Cerebellar cortex (tissue), 1 donor: ENCODE data around the gene GPBP1.
"Not testable (repeated sequence)": the region's sequence is repeated elsewhere in the genome, so short reads cannot be mapped to it uniquely, and the experiment has no call there.

Experiments
- DNase-seq: peaks from one replicate; pipeline ENCODE4 v3.0.0-alpha.2; 2015; ENCODE audit warnings: low spot score

GPBP1 gene

GRCh38 chr5:57177479-57178156, 3.8 kb downstream of the GPBP1 start:
- DNase-seq, result no peak

DNA sequence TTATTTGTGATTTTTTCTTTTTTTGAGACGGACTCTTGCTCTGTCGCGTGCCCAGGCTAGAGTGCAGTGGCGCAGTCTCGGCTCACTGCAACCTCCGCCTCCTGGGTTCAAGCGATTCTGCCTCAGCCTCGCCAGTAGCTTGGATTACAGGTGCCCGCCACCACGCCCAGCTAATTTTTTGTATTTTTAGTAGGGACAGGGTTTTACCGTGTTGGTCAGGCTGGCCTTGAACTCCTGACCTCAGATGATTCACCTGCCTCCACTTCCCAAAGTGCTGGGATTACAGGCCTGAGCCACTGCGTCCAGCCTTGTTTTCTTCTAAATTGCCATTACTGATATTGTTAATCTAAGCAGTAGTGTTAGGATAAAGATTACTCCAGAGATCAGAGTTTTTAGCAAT, 4.4 kb downstream of the GPBP1 start:
- not testable (repeated sequence) for DNase-seq

DNA sequence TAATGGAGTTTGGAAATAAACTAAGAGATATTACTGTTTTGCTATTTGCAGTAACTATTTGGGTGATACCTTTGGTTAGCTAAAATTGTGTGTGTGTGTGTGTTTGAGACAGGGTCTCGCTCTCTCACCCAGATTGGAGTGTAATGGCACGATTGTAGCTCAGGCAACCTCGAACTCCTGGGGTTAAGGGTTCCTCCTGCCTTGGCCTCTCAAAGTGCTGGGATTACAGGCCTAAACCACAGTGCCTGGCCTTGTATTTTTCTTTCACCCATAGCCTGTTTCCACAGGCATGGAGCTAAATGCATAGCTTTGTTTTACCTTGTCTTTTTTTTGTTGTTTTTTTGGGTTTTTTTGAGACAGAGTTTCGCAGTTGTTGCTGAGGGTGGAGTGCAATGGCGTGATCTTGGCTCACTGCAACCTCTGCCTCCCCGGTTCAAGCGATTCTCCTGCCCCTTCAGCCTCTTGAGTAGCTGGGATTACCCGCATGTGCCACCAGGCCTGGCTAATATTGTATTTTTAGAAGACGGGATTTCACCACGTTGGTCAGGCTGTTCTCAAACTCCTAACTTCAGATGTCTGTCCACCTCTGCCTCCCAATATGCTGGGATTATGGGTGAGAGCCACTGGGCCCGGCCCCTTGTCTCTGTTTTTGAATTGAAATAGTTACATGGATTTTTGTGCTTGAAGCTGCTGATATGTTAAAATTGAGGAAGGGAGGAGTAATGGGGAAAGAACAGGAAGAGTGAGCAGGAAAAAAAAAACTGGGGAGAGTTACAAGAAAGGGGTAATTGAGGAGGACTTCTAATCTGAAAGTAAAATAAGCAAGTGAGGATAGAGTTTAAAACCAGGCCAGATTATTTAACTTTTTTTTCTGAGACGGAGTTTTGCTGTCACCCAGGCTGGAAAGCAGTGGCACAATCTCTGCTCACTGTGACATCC, 5.7 kb downstream of the GPBP1 start:
- no peak for DNase-seq

DNA sequence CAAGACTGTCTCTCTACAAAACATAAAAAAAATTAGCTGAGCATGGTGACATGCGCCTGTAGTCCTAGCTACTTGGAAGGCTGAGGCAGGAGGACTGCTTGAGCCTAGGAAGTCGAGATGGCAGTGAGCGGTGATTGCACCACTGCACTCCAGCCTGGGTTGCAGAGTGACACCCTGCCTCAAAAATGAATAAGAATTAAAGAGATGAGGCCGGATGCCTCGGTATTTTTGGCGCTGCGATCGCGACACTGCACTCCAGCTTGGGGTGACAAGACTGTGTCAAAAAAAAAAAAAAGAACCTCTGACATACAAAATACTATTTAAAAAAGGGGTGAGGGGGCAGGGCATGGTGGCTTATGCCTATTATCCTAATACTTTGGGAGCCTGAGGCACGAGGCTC, 7.3 kb downstream of the GPBP1 start:
- no peak for DNase-seq

GRCh38 chr5:57184322-57184721, 10.5 kb downstream of the GPBP1 start:
- no peak for DNase-seq

DNA sequence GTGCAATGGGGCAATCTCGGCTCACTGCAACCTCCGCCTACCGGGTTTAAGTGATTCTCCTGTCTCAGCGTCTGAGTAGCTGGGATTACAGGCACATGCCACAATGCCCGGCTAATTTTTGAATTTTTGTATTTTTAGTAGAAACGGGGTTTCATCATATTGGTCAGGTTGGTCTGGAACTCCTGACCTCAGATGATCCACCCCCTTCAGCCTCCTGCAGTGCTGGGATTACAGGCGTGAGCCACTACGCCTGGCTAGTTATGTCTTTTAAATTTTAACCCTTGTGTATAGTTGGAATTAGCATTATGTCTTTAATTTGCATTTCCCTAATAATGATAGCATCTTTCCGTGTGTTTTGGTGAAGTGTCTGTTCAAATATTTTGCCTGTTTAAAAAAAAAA, 11.5 kb downstream of the GPBP1 start:
- no peak for DNase-seq

- DNase-seq, result no peak
Measured at GRCh38 chr5:57186194-57186593, 12.3 kb downstream of the GPBP1 start.

GRCh38 chr5:57187977-57188376, 14.1 kb downstream of the GPBP1 start:
- not testable (repeated sequence) for DNase-seq

DNA sequence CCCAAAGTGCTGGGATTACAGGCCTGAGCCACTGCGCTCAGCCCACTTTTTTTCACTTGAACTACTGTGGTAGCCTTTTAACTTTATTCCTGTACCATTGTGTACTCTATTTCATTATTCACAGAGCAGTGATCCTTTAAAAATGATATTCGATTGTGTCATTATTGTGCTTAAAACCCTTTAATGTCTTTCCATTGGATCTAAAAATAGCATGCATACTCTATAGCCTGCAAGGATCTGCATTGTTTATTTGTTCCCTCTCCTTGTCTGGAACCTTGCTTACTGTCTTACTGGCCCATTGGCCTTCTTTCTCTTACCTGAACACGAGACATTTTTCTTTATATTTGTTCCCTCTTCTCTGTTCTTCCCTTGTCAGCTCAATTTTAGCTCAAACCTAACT, 15.7 kb downstream of the GPBP1 start:
- DNase-seq, result no peak

- DNase-seq, result no peak
Measured at GRCh38 chr5:57190593-57190992, 16.7 kb downstream of the GPBP1 start.

- DNase-seq, result no peak
Measured at GRCh38 chr5:57191163-57191562, 17.3 kb downstream of the GPBP1 start.

GRCh38 chr5:57191986-57192385, 18.1 kb downstream of the GPBP1 start:
- no peak for DNase-seq

GRCh38 chr5:57192832-57193231, 19.0 kb downstream of the GPBP1 start:
- DNase-seq, result not testable (repeated sequence)

DNA sequence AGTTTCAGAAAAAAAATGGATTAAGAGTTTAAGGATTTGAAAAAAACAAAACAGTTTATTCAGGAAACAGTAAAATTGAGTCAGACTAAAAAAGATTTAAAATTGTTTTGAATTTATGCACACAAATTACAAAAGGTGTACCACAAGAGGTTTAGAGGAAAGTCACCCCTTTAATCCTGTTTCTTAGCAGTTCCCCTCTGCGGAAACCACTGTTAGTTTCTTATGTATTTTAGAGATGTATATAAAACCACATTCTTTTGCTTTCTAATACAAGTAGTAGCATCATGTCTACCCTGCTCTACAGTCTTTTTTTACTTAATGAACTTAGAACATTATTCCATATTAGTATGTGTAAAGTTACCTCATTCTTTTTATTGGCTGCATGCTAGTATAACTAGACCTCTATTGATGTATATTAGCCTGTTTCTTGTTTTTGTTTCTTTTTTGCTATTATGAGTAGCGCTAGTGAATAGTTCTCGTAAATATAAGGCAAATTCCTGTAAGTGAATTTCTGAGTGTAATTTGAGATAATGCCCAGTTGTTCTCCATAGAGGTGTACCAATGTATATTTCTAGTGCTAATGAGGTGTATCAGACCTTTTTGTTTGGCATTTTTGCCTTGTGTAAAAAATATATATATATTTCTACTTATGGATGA, 20.0 kb downstream of the GPBP1 start:
- no peak for DNase-seq

DNA sequence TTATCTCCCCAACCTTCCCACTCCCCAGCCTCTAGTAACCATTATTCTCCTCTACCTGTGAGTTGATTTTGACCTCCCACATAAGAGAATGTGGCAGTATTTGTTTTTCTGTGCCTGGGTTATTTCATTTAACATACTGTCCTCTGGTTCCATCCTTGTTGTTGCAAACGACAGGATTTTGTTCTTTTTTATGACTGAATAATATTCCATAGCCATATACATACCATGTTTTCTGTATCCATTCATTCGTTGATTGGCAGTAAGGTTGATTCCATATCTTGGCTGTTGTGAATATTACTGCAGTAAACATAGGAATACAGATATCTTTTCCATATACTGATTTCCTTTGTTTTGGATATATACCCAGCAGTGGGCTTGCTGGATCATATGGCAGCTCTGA, 20.8 kb downstream of the GPBP1 start:
- no peak for DNase-seq

GRCh38 chr5:57195060-57195459, 21.2 kb downstream of the GPBP1 start:
- no peak for DNase-seq

GRCh38 chr5:57199866-57200265, 26.0 kb downstream of the GPBP1 start:
- no peak for DNase-seq

- no peak for DNase-seq
Measured at GRCh38 chr5:57202811-57203210, 29.0 kb downstream of the GPBP1 start.

GRCh38 chr5:57207007-57207653, 33.3 kb downstream of the GPBP1 start:
- no peak for DNase-seq

DNA sequence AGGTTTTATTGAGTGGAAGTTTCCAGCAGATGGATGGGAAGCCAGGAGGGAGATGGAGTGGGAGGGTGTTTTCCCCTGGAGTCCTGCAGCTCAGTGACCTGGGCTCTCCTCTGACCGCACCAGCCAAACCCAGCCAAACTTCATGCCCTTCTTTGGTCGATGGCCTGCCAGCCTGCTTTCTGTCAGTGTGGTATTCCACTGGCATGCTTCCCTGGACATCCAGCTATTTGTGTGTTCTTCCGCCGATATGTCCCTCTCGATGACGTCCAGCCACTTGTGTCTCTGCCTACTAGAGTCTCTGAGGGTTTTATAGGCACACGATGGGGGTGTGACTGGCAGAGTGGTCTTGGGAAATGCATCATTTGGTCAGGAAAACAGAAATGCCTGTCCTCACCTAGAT, 33.8 kb downstream of the GPBP1 start:
- DNase-seq, result no peak

GRCh38 chr5:57209316-57210040, 35.6 kb downstream of the GPBP1 start:
- no peak for DNase-seq

GRCh38 chr5:57210633-57211032, 36.8 kb downstream of the GPBP1 start:
- no peak for DNase-seq
